HG03342 (cell line): ENCODE results near the gene PDZRN4.
A peak's percentile ranks its signal among the peaks of the same experiment; 100 is the strongest.
"Not testable (repeated sequence)": the region's sequence is repeated elsewhere in the genome, so short reads cannot be mapped to it uniquely, and the experiment has no call there.

ENCODE experiments used
- ATAC-seq: cut with Tn5 transposase; IDR thresholded peaks from one replicate; pipeline ENCODE4 v1.9.1; 2021; ENCODE audit warnings: mild to moderate bottlenecking, moderate library complexity; ENCODE audit not compliant: unreplicated experiment

Gene PDZRN4

DNA sequence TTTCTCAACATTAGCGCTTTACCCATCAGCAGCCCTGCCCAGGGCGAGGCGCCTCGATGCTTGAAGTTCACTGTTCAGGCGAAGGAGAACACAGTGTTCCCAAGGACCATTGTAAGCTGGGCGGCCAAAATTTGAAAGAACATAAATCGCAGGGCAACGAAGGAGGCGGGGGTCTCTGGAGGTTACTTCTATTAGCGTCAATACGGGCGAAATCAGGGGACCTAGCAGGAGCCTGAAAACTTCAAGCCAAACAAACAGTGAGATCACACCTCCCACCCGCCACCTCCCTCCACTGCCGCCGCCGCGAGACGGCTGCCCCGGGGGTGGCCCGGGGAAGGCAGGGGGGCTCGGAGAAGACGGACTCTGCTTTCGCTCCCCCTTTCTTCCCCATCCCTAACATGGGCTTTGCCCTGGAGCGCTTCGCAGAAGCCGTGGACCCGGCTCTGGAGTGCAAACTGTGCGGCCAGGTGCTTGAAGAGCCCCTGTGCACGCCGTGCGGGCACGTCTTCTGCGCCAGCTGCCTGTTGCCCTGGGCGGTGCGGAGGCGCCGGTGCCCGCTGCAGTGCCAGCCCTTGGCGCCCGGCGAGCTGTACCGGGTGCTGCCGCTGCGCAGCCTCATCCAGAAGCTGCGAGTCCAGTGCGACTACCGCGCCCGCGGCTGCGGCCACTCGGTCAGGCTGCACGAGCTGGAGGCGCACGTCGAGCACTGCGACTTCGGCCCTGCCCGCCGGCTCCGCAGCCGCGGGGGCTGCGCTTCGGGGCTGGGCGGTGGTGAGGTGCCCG is at the start of gene PDZRN4:
Gene PDZRN4 (plus strand): TSS at position 263 of the 783 bp plus-strand sequence.
- ATAC-seq = no peak

GRCh38 chr12:41140117-41140516 is 48.0 kb upstream of the PDZRN4 start:
- no peak for ATAC-seq

DNA sequence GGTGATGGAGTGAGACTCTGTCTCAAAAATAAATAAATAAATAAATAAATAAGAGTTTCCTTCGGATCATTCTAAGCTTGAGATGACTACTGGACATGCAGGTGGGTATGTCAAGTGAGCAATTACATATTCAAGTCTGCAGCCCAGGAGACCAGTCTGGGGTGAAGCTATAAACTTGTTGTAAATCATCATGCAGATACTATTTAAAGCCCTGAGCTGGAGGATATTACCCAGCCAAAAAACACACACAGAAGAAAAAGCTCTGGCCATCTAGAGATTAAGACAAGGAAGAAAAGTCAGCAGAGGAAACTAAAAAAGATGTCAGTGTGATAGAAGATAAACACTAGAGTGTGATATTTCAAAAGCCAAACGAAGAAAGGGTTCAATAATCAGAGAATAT is 47.0 kb upstream of the PDZRN4 start:
- ATAC-seq = no peak

- no peak for ATAC-seq
These were observed 45.7 kb upstream of the PDZRN4 start for GRCh38 chr12:41142376-41142775.

DNA sequence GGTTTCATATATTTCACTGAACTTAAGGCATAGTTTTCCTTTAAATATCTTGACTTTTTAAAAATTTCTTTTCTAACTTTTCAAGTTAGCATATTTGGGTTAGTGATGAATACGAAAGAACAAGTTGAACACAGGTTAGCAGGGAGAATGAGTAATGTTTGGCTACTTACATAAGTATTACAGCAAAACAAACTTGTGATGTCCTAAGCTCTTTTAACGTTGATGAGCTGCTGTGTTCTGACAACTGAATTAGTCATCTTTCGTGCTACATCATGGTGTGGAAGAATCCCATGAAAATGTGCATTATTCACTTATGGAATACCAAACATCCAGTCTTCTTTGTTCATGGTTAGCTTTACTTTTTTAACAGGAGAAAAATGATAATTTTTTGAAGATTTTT is 36.3 kb upstream of the PDZRN4 start:
- ATAC-seq = no peak

GRCh38 chr12:41162461-41162860 is 25.7 kb upstream of the PDZRN4 start:
- no peak for ATAC-seq

GRCh38 chr12:41167701-41168100 is 20.4 kb upstream of the PDZRN4 start:
- no peak for ATAC-seq

DNA sequence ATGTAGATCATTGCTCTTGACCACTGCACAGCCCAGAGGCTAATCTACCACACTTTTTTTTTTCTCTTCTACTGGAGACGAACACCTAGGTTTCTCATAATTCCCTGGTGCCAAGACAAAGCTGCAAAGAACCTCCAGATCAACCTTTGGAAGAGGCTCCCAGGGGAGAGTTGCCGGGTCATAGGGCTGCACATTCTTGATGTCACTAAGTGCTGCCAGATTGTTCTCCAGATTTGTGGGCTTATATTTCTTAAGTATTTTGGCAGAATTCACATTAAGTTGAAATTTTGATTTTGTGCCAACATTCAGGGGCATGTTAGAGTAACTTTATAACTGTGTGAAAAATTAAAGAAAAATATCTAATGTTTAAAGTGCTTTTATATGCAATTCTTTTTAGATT is 13.5 kb upstream of the PDZRN4 start:
- ATAC-seq = no peak

DNA sequence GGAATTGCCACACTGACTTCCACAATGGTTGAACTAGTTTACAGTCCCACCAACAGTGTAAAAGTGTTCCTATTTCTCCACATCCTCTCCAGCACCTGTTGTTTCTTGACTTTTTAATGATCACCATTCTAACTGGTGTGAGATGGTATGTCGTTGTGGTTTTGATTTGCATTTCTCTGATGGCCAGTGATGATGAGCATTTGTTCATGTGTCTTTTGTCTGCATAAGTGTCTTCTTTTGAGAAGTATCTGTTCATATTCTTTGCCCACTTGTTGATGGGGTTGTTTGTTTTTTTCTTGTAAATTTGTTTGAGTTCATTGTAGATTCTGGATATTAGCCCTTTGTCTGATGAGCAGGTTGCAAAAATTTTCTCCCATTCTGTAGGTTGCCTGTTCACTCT is 8.6 kb upstream of the PDZRN4 start:
- not testable (repeated sequence) for ATAC-seq

DNA sequence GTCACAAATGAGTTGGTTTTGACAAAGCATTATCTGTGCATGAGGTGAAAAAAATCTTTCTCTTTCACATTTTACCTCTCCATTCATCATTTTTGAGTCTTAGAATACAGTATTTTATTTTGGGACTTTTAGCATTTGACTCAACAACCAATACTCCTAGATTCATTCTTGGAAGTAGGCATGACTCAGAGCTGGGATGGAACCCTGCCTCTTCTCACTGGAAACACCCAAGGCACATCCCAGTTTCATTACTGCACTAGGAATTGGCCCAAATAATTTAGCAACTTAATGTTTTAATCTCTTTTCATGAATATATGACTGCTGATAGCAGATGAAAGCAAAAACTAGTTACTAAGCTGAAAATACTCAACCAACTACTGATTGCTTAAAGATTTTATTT is 3.3 kb upstream of the PDZRN4 start:
- no peak for ATAC-seq

DNA sequence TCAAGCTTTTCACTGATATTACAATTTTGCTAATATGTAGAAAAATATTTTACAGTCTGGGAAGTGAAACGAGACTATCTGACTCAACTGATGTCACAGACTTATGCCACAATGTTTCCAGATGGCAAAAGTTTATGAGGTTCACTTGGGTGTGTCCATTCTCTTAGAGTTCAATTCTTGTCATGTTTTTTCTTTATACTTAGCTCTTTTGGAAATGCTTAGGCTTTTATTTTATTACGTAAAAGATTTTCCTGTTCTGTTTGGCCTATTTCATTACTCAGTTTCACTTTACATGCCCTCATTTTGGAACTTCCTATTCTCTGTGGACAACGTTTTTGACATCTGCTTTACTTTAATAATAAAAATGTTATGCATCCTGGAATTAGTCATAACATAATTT is 2.1 kb upstream of the PDZRN4 start:
- ATAC-seq = no peak

DNA sequence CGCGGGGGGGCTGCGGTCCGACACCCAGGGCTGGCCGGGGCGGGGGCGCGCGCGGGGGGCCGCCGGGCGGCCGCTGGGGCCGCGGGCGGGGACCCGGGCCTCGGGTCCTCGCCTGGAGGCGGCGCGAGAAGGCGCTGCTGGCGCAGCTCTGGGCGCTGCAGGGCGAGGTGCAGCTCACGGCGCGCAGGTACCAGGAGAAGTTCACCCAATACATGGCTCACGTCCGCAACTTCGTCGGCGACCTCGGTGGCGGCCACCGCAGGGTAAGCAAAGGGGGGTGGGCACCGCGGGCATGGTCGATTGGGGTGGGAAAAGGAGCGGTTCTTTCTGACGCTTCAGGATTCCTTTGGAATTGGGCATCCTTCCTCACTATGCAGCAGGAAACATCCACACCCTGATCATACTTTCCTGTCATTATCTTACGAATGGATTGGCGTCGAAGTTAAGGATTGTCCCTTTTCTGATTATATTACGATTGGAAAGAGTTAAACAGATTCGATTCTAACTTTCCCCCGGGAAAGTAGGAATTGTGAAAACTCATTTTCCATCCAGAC is 798 bp downstream of the PDZRN4 start:
- no peak for ATAC-seq

- no peak for ATAC-seq
These were observed 1.5 kb downstream of the PDZRN4 start for GRCh38 chr12:41189395-41190251.

- no peak for ATAC-seq
These were observed 2.2 kb downstream of the PDZRN4 start for GRCh38 chr12:41190338-41190737.

- not testable (repeated sequence) for ATAC-seq
These were observed 3.4 kb downstream of the PDZRN4 start for GRCh38 chr12:41191549-41191948.

DNA sequence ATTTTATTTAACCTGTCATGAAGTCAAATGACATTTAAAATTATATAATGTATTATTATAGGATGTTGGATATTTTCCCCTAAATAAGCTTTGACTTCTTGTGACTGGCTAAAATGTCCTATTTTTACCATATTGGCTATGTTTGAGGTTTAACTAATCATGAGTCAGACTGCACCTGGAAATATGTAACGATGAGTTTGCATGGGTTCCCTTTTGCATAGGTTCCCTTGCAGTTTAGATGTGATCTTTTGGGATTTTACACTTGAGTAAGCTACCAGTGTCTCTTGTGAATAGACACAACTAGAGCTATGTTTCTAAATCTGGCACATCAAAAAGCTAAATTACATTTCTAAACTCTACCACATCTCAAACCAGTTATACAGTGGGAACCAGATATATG is 5.2 kb downstream of the PDZRN4 start:
- ATAC-seq = no peak

GRCh38 chr12:41202051-41202450 is 13.9 kb downstream of the PDZRN4 start:
- ATAC-seq = no peak

GRCh38 chr12:41205070-41205709 is 17.1 kb downstream of the PDZRN4 start:
- ATAC-seq = peak; percentile 83

DNA sequence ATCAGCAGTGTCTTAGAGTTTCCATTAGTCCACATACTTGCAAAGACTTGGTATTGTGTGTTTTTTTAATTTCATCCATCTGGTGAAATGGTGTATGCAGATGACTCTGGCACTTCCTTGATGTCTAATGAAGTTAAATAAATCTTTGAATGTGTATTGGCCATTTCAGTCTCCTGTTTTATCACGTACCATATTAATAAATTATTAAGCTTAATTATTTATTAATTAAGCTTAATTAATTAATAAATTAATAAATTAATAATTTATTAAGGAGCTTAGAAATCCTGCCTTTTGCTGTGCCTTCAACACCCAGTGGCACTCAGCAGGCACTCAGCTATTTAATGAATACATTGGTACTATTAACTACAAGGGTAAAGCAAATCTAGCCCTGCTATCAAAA is 18.2 kb downstream of the PDZRN4 start:
- ATAC-seq = no peak

- ATAC-seq = no peak
These were observed 23.3 kb downstream of the PDZRN4 start for GRCh38 chr12:41211448-41211847.

DNA sequence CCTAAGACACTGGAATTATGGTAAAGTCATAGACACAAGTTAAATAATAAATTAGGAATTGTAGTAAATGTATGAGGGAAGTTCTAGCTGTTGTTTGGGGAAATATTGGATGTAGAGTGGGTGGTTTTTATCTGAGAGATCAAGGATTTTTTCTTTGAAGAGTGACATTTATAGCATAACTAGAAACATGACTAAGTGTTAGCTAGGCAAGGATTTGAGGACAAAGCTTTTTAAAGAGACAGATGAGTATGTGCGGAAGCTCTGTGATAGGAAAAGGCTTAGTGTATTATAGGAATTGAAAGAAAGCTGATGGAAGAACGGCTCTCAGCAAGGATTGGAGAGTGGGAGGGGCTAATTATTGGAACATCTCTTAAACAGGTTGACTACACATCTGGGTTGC is 24.5 kb downstream of the PDZRN4 start:
- ATAC-seq = no peak
